Breast epithelium (tissue), 3 donors: Measurements from ENCODE around the gene WDR86.

Experiments
- POLR2A ChIP-seq: fragments of 450-650 bp; IDR thresholded peaks from one replicate; pipeline ENCODE4 v1.6.1; 2016; ENCODE audit warnings: antibody characterized with exemption, mild to moderate bottlenecking, moderate library complexity
- POLR2AphosphoS5 ChIP-seq, 3 donors: sonication (generic); formaldehyde crosslinking; IDR thresholded peaks; one replicate each; pipeline ENCODE4 v1.6.1; 2017; ENCODE audit warnings: antibody characterized with exemption in 3 of 3
- TF ChIP-seq, protein P1 (sequence below), 3 donors: fragments of 450-650 bp; IDR thresholded peaks; one replicate each; pipeline ENCODE4 v1.5.1; 2016 to 2017; ENCODE audit warnings: antibody characterized with exemption in 3 of 3, mild to moderate bottlenecking in 3 of 3, moderate library complexity in 3 of 3

DNA sequence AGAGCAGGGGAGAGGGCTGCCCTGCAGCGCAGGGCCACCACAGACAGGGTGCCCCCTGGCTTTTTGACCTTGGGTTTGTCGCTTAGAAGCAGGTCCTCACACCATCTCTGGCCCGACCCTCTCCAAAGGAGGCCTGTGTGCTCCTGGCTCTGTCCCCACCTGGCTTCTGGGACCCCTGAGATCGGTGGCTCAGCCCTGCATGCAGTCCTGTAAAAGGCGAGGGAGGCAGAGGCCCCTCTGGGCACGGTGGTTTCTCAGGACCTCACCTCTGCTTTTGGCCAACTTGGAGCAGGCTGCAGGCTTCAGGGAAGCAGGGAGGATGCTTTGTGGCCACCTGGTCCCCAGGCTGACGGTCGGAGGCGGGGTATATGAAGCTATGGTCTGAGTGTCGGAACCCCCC is 21.4 kb downstream of the WDR86 start:
- TF ChIP-seq, protein P1, sequence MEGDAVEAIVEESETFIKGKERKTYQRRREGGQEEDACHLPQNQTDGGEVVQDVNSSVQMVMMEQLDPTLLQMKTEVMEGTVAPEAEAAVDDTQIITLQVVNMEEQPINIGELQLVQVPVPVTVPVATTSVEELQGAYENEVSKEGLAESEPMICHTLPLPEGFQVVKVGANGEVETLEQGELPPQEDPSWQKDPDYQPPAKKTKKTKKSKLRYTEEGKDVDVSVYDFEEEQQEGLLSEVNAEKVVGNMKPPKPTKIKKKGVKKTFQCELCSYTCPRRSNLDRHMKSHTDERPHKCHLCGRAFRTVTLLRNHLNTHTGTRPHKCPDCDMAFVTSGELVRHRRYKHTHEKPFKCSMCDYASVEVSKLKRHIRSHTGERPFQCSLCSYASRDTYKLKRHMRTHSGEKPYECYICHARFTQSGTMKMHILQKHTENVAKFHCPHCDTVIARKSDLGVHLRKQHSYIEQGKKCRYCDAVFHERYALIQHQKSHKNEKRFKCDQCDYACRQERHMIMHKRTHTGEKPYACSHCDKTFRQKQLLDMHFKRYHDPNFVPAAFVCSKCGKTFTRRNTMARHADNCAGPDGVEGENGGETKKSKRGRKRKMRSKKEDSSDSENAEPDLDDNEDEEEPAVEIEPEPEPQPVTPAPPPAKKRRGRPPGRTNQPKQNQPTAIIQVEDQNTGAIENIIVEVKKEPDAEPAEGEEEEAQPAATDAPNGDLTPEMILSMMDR (IDR thresholded peaks at IDR 0.05): no peak
- TF ChIP-seq POLR2AphosphoS5 (IDR thresholded peaks at IDR 0.05) (no peak), POLR2A (no peak)
